Activated naive CD4-positive, alpha-beta T cell treated with anti-CD3 and anti-CD28 coated beads, Interleukin-2, amount 50 U/mL, for 24 hours (primary cell): Measurements from ENCODE around the gene SMTNL1.

Experiments used
- H3K27ac Mint-ChIP-seq: one replicate; pipeline ENCODE4 v1.8.0; 2021; ENCODE audit warnings: mild to moderate bottlenecking, mixed read lengths
- H3K27me3 Mint-ChIP-seq: one replicate; pipeline ENCODE4 v1.8.0; 2021; ENCODE audit warnings: mixed read lengths
- H3K36me3 Mint-ChIP-seq: one replicate; pipeline ENCODE4 v1.8.0; 2021; ENCODE audit warnings: mixed read lengths
- H3K4me1 Mint-ChIP-seq: one replicate; pipeline ENCODE4 v1.8.0; 2021; ENCODE audit warnings: mixed read lengths
- H3K4me3 Mint-ChIP-seq: one replicate; pipeline ENCODE4 v1.8.0; 2021; ENCODE audit warnings: mild to moderate bottlenecking, mixed read lengths
- H3K9me3 Mint-ChIP-seq: one replicate; pipeline ENCODE4 v1.8.0; 2021; ENCODE audit warnings: mixed read lengths

The SMTNL1 gene

GRCh38 chr11:57536947-57537619, at the start of gene SMTNL1:
TSS of gene SMTNL1 (plus strand) at chr11:57537595. CDS start at chr11:57542643, 5,048 bp downstream.
- peaks cover under 1% of the 10 kb centered on the region for H3K4me1 Mint-ChIP-seq

GRCh38 chr11:57487920-57488659, 49.3 kb upstream of the SMTNL1 start:
- H3K27ac Mint-ChIP-seq = no peak overlapping the region
- H3K36me3 Mint-ChIP-seq = peaks cover 37% of the 10 kb centered on the region
- H3K27me3 Mint-ChIP-seq = peaks cover 2% of the 10 kb centered on the region
- H3K4me1 Mint-ChIP-seq = peaks cover 10% of the 10 kb centered on the region
- no peak overlapping the region for H3K4me3 Mint-ChIP-seq
- no peaks in the 10 kb centered on the region for H3K9me3 Mint-ChIP-seq

More at GRCh38 chr11:57536947-57537619, at the start of gene SMTNL1:
- Mint-ChIP-seq H3K27me3 (no peaks in the 10 kb centered on the region), H3K27ac (no peak within 1 kb of the TSS), H3K9me3 (no peaks in the 10 kb centered on the region), H3K36me3 (no peaks in the 10 kb centered on the region), H3K4me3 (no peak within 1 kb of the TSS)

GRCh38 chr11:57490456-57491248, 46.7 kb upstream of the SMTNL1 start:
- no peak overlapping the region for H3K27ac Mint-ChIP-seq
- H3K27me3 Mint-ChIP-seq = no peaks in the 10 kb centered on the region
- no peak overlapping the region for H3K4me3 Mint-ChIP-seq
- peaks cover 29% of the 10 kb centered on the region for H3K36me3 Mint-ChIP-seq
- no peaks in the 10 kb centered on the region for H3K9me3 Mint-ChIP-seq
- peaks cover 12% of the 10 kb centered on the region for H3K4me1 Mint-ChIP-seq

GRCh38 chr11:57491371-57492061, 45.9 kb upstream of the SMTNL1 start:
- Mint-ChIP-seq H3K9me3 (no peaks in the 10 kb centered on the region), H3K4me1 (peaks cover 10% of the 10 kb centered on the region), H3K27me3 (no peaks in the 10 kb centered on the region), H3K27ac (no peak overlapping the region), H3K4me3 (no peak overlapping the region), H3K36me3 (peaks cover 25% of the 10 kb centered on the region)

- Mint-ChIP-seq H3K9me3 (no peaks in the 10 kb centered on the region), H3K4me1 (peaks cover 10% of the 10 kb centered on the region), H3K27me3 (no peaks in the 10 kb centered on the region), H3K36me3 (peaks cover 10% of the 10 kb centered on the region), H3K4me3 (no peak overlapping the region), H3K27ac (peak overlapping the region; percentile 95)
Measured at GRCh38 chr11:57493507-57494503, 43.6 kb upstream of the SMTNL1 start.

- Mint-ChIP-seq H3K4me1 (peaks cover 10% of the 10 kb centered on the region), H3K27me3 (no peaks in the 10 kb centered on the region), H3K36me3 (peaks cover 1% of the 10 kb centered on the region), H3K27ac (peak overlapping the region; percentile 79), H3K9me3 (no peaks in the 10 kb centered on the region), H3K4me3 (no peak overlapping the region)
Measured at GRCh38 chr11:57496109-57496820, 41.1 kb upstream of the SMTNL1 start.

GRCh38 chr11:57497303-57498247, 39.8 kb upstream of the SMTNL1 start:
- peaks cover 1% of the 10 kb centered on the region for H3K36me3 Mint-ChIP-seq
- H3K4me1 Mint-ChIP-seq = peaks cover 10% of the 10 kb centered on the region
- H3K9me3 Mint-ChIP-seq = no peaks in the 10 kb centered on the region
- H3K4me3 Mint-ChIP-seq = no peak overlapping the region
- H3K27me3 Mint-ChIP-seq = no peaks in the 10 kb centered on the region
- H3K27ac Mint-ChIP-seq = no peak overlapping the region

- H3K4me3 Mint-ChIP-seq = no peak overlapping the region
- peaks cover 1% of the 10 kb centered on the region for H3K36me3 Mint-ChIP-seq
- no peak overlapping the region for H3K27ac Mint-ChIP-seq
- H3K9me3 Mint-ChIP-seq = no peaks in the 10 kb centered on the region
- no peaks in the 10 kb centered on the region for H3K27me3 Mint-ChIP-seq
- H3K4me1 Mint-ChIP-seq = peaks cover 8% of the 10 kb centered on the region
Measured at GRCh38 chr11:57498540-57498939, 38.9 kb upstream of the SMTNL1 start.

GRCh38 chr11:57499413-57499982, 37.9 kb upstream of the SMTNL1 start:
- no peaks in the 10 kb centered on the region for H3K4me1 Mint-ChIP-seq
- no peak overlapping the region for H3K27ac Mint-ChIP-seq
- H3K4me3 Mint-ChIP-seq = no peak overlapping the region
- no peaks in the 10 kb centered on the region for H3K27me3 Mint-ChIP-seq
- H3K36me3 Mint-ChIP-seq = peaks cover 4% of the 10 kb centered on the region
- H3K9me3 Mint-ChIP-seq = no peaks in the 10 kb centered on the region

- Mint-ChIP-seq H3K36me3 (peaks cover 4% of the 10 kb centered on the region), H3K4me1 (no peaks in the 10 kb centered on the region), H3K27ac (no peak overlapping the region), H3K9me3 (no peaks in the 10 kb centered on the region), H3K4me3 (no peak overlapping the region), H3K27me3 (no peaks in the 10 kb centered on the region)
Measured at GRCh38 chr11:57499983-57500461, 37.4 kb upstream of the SMTNL1 start.

GRCh38 chr11:57500515-57500914, 36.9 kb upstream of the SMTNL1 start:
- H3K27ac Mint-ChIP-seq = no peak overlapping the region
- H3K36me3 Mint-ChIP-seq = peaks cover 4% of the 10 kb centered on the region
- no peaks in the 10 kb centered on the region for H3K27me3 Mint-ChIP-seq
- no peak overlapping the region for H3K4me3 Mint-ChIP-seq
- H3K9me3 Mint-ChIP-seq = no peaks in the 10 kb centered on the region
- H3K4me1 Mint-ChIP-seq = no peaks in the 10 kb centered on the region

GRCh38 chr11:57500926-57501325, 36.5 kb upstream of the SMTNL1 start:
- Mint-ChIP-seq H3K4me1 (no peaks in the 10 kb centered on the region), H3K36me3 (peaks cover 4% of the 10 kb centered on the region), H3K27me3 (no peaks in the 10 kb centered on the region), H3K27ac (no peak overlapping the region), H3K4me3 (no peak overlapping the region), H3K9me3 (no peaks in the 10 kb centered on the region)

GRCh38 chr11:57501953-57502352, 35.4 kb upstream of the SMTNL1 start:
- Mint-ChIP-seq H3K27me3 (no peaks in the 10 kb centered on the region), H3K9me3 (no peaks in the 10 kb centered on the region), H3K4me1 (no peaks in the 10 kb centered on the region), H3K36me3 (peaks cover 4% of the 10 kb centered on the region), H3K27ac (no peak overlapping the region), H3K4me3 (no peak overlapping the region)
